Chondrocyte (in vitro differentiated cells): ENCODE measurements around the gene GPR156. TPM values are rescaled to one million over a fixed set of nuclear protein-coding genes. Genes with fewer than 3 reads are reported as not detected.

Source experiments
- DNase-seq: peaks from one replicate; pipeline ENCODE4 v3.0.0; 2021; ENCODE audit warnings: mixed read lengths, low spot score
- H3K27ac Mint-ChIP-seq: one replicate; pipeline ENCODE4 v1.8.0; 2021; ENCODE audit warnings: mild to moderate bottlenecking, moderate library complexity, mixed read lengths; ENCODE audit not compliant: unreplicated experiment
- H3K27me3 Mint-ChIP-seq: 2 replicates; pipeline ENCODE4 v1.8.0; 2021; ENCODE audit warnings: low read depth, mixed read lengths
- H3K36me3 Mint-ChIP-seq: 2 replicates; pipeline ENCODE4 v1.8.0; 2021; ENCODE audit warnings: low read depth, mixed read lengths
- H3K4me1 Mint-ChIP-seq: 2 replicates; pipeline ENCODE4 v1.8.0; 2021; ENCODE audit warnings: low read depth, mild to moderate bottlenecking, mixed read lengths
- H3K4me3 Mint-ChIP-seq: one replicate; pipeline ENCODE4 v1.8.0; 2021; ENCODE audit warnings: mild to moderate bottlenecking, moderate library complexity, mixed read lengths; ENCODE audit not compliant: unreplicated experiment
- H3K9me3 Mint-ChIP-seq: 2 replicates; pipeline ENCODE4 v1.8.0; 2021; ENCODE audit warnings: low read depth, mixed read lengths
- CTCF ChIP-seq: fragments of 200-600 bp; sonication (generic); IDR thresholded peaks from 2 replicates; pipeline ENCODE4 v1.5.0; 2021; ENCODE audit warnings: antibody characterized with exemption, mild to moderate bottlenecking, moderate library complexity
- total RNA-seq: library from RNA; stranded (reverse); gene quantifications from 3 replicates; pipeline ENCODE4 v1.2.1, GENCODE V29; 2021

GPR156 gene
- total RNA-seq, 1 donor from 2014 or later = 1.7 TPM

GRCh38 chr3:120258009-120258408 is 27.0 kb downstream of the GPR156 start:
- peaks cover 2% of the 10 kb centered on the region for H3K4me1 Mint-ChIP-seq

GRCh38 chr3:120245386-120245785 is 39.6 kb downstream of the GPR156 start:
- Mint-ChIP-seq H3K4me1 (no peaks in the 10 kb centered on the region), H3K36me3 (no peaks in the 10 kb centered on the region), H3K4me3 (no peak overlapping the region), H3K27ac (no peak overlapping the region), H3K9me3 (no peaks in the 10 kb centered on the region), H3K27me3 (no peaks in the 10 kb centered on the region)
- no peak for DNase-seq
- no peak for TF ChIP-seq CTCF

More at GRCh38 chr3:120258009-120258408, 27.0 kb downstream of the GPR156 start:
- no peak for TF ChIP-seq CTCF
- Mint-ChIP-seq H3K36me3 (peaks cover 15% of the 10 kb centered on the region), H3K27me3 (no peaks in the 10 kb centered on the region), H3K4me3 (no peak overlapping the region), H3K27ac (no peak overlapping the region), H3K9me3 (peaks cover 51% of the 10 kb centered on the region)
- no peak for DNase-seq

- DNase-seq = no peak
- Mint-ChIP-seq H3K36me3 (no peaks in the 10 kb centered on the region), H3K9me3 (no peaks in the 10 kb centered on the region), H3K4me1 (no peaks in the 10 kb centered on the region), H3K27ac (no peak overlapping the region), H3K27me3 (no peaks in the 10 kb centered on the region), H3K4me3 (no peak overlapping the region)
- no peak for TF ChIP-seq CTCF
These were observed 40.2 kb downstream of the GPR156 start for GRCh38 chr3:120244834-120245225.

GRCh38 chr3:120239644-120240043 is 45.4 kb downstream of the GPR156 start:
- Mint-ChIP-seq H3K9me3 (no peaks in the 10 kb centered on the region), H3K36me3 (no peaks in the 10 kb centered on the region), H3K27ac (no peak overlapping the region), H3K27me3 (no peaks in the 10 kb centered on the region), H3K4me1 (no peaks in the 10 kb centered on the region), H3K4me3 (no peak overlapping the region)
- DNase-seq = no peak
- TF ChIP-seq CTCF = no peak

- no peak for TF ChIP-seq CTCF
- H3K9me3 Mint-ChIP-seq = peaks cover 1% of the 10 kb centered on the region
- H3K4me3 Mint-ChIP-seq = no peak overlapping the region
- H3K4me1 Mint-ChIP-seq = peaks cover 7% of the 10 kb centered on the region
- no peak for DNase-seq
- no peaks in the 10 kb centered on the region for H3K36me3 Mint-ChIP-seq
- no peak overlapping the region for H3K27ac Mint-ChIP-seq
- no peaks in the 10 kb centered on the region for H3K27me3 Mint-ChIP-seq
These were observed 57.2 kb downstream of the GPR156 start for GRCh38 chr3:120227710-120228347.
